Measurements from ENCODE around the gene BTF3L4.
"Not testable (repeated sequence)": the region's sequence is repeated elsewhere in the genome, so short reads cannot be mapped to it uniquely, and the experiment has no call there.

Gene BTF3L4

GRCh38 chr1:52056163-52056936, at the start of gene BTF3L4:
TSS of gene BTF3L4 (plus strand) at chr1:52056295. CDS start at chr1:52059848, 3,553 bp downstream.
- DNase-seq: peak; percentile 85 to 91 (median 88)

- DNase-seq: no peak
These were observed 48.7 kb upstream of the BTF3L4 start for GRCh38 chr1:52007215-52008002.

DNA sequence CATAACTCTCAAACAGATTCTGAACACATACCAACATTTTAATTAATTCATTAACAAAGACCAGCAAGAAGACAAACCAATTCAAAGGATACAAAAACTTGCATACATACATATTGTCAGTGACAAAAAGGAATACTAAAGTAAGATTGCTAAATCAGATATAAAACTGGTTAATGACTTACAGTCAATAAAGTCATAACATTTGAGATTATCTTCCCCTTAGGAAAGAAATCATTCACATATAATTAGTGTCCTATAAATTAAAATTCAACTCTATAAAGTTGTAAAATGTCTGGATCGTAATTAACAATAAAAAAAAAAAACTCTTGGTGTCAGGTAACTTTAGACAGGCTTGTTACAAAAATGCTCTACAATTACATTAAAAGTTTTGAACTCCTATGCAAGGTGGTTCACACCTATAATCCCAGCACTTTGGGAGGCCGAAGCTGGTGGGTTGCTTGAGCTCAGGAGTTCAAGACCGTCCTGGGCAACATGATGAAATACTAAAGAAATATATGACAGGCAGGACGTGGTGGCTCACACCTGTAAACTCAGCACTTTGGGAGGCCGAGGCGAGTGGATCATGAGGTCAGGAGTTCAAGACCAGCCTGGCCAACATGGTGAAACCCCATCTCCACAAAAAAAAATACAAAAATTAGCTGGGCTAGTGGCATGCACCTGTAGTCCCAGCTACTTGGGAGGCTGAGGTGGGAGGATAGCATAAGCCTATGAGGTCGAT, 47.9 kb upstream of the BTF3L4 start:
- no peak for DNase-seq

DNA sequence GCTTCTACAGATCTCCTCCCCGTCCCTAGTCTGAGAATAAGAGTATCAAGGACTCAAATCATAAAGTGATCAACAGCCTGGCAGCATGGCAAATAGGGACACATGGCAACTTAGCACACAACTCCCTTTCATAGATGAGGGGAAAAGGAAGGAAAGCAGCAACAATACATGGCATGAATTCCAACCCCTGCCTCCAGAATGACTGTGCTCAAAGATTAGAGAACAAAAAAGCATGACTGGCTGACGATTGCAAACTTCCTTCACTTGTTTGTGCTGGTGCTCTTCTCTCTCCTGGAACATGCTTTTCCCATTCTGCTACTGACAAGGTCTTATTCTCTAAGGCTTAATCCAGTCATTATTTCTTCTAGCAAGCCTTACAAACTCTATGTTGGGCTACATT, 34.0 kb upstream of the BTF3L4 start:
- DNase-seq: no peak

GRCh38 chr1:52026278-52026677, 29.8 kb upstream of the BTF3L4 start:
- no peak for DNase-seq

DNA sequence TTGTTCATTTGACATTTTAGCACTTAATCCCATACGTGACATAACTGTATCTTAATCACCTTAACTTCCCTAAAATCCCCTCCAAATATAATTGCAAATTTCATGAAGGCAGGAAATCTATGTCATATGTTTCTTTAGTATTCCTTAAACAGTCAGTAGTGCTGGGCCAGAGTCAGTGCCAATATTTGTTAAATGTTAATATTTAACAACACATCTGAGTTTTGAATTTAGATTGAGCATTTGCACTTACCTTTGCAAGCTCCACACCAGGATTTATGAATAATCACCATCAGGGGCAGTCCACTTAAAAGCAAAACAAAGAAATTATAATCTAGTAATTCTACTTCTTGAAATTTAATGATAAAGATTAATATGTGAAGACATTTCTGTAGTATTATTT, 27.8 kb upstream of the BTF3L4 start:
- no peak for DNase-seq

GRCh38 chr1:52028839-52029238, 27.3 kb upstream of the BTF3L4 start:
- not testable (repeated sequence) for DNase-seq

DNA sequence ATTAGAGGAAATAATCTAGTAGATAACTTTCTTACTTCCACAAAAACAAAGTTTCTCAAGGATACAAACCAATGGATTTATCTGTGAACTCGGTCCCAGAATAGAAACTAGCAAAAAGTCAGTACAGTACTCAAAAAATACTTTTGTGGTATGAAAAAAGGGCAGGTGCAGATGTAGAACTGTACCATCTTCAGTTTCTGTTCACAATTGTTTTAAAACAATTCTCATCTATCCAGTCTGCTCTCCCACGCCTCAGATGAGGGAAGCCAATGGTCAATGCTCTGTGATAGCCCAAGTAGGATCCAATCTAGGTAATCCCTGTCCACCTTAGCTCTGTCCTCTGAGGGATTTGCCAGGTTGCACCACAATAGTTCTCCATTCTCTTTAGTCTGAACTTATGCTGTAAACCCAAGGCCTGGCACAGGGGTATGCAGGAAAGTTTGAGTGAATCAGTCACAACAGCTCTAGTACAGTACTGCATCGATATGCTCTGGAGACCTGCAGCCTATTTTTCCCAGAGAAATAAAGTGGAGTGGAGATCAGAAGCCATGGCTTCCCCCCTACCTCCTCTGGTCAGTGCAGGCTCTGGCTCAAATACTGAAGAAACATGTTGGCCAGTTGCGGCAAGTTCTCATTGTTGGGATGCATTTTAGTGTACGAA, 23.8 kb upstream of the BTF3L4 start:
- DNase-seq: no peak

- DNase-seq: peak in 1 of 6 experiments; percentile 24
These were observed 23.3 kb upstream of the BTF3L4 start for GRCh38 chr1:52032785-52033131.

- DNase-seq: peak; percentile 74 to 88 (median 86)
These were observed 22.7 kb upstream of the BTF3L4 start, which contains the start of gene KTI12 for GRCh38 chr1:52033190-52034049. TSS of gene KTI12 (minus strand) at chr1:52033810. CDS start at chr1:52033761, 49 bp downstream.

GRCh38 chr1:52034050-52034384, 22.1 kb upstream of the BTF3L4 start:
- DNase-seq: no peak

GRCh38 chr1:52037402-52037814, 18.7 kb upstream of the BTF3L4 start:
- no peak for DNase-seq

- no peak for DNase-seq
These were observed 18.2 kb upstream of the BTF3L4 start for GRCh38 chr1:52037909-52038308.

DNA sequence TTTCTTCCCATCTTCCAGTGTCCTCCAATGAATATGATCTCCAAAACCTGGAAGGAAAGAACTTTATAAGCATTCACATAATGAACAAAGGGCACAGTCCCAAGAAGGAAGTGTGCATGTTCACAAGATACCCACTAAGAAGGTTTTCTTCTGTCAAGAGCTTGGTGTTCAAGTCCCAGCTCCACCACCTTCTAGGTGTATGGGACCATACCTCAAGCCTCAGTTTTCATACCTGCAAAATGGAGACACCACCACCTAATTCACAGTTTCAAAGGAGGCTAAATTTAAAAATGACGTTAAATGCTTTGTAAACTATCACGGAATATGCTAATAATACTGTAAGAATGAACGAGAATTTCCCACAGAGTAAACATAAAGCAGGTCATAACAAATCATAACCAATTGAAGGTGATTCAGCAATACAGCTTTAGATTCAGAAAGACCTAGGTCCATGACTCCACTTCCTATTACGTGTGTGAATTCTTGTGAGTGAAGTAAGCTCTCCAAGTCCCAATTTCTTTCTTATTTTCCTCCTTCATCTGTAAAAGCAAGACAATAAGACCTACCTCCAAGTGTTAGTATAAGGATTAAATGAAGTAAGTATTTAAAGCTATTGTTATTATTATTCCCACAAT, 14.4 kb upstream of the BTF3L4 start:
- no peak for DNase-seq

DNA sequence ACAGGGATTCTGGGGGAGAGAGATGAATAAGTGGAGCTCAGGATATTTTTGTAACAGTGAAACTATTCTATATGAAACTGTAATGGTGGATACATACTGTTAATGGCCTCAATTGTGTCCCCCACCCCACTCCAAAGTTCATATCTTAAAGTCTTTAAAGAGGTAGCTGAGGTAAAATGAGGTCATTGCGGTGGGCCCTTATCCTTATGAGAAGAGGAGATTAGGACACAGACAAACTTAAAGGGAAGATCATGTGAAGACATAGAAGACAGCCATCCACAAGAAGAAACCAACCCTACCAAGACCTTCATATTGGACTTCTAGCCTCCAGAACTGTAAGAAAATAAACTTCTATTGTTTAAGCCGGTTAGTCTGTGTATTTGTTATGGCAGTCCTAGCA, 10.9 kb upstream of the BTF3L4 start:
- no peak for DNase-seq

GRCh38 chr1:52045666-52046195, 10.4 kb upstream of the BTF3L4 start:
- not testable (repeated sequence) for DNase-seq

DNA sequence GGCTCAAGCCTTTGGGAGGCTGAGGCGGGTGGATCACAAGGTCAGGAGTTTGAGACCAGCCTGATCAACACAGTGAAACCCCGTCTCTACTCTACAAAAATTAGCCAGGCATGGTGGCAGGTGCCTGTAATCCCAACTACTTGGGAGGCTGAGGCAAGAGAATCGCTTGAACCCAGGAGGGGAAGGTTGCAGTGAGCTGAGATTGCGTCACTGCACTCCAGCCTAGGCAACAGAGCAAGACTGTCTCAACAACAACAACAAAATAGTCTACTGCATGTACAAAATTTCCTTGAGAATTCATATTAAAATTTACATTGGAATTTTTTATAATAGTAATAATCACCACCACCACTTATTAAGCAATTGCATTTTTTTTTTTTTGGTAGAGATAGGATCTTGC, 6.8 kb upstream of the BTF3L4 start:
- DNase-seq: not testable (repeated sequence)

- no peak for DNase-seq
These were observed 2.2 kb upstream of the BTF3L4 start for GRCh38 chr1:52053862-52054261.

DNA sequence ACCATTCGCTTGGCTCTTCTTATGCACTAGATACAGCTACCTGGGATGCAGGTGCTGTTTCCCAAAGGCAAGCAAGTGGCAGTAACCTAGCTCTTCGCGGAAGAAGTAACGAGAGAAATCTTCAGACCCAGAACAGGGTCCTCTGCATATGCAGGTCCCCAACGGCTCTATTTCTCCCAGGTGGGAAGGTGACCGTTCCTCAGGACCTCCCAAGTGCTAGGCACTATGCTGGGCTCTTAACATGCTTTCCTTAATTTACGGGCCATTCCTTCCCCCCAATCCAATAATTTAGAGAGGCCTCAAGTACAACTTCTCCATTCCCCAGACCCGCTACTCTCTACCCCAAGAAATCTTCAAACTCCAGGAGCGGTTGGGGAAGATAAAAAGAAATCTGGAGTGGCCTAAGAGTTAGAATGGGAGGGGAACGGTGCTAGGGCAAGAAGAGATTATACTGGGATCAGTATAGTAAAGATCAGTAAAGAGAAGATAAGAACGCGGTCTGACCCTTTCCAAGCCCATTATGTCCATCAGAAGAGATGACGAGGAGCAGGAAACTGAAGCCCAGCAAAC, 1.5 kb upstream of the BTF3L4 start:
- no peak for DNase-seq

- peak; percentile 44 to 64 (median 52) for DNase-seq
These were observed 829 bp upstream of the BTF3L4 start, which contains the start of gene TXNDC12 for GRCh38 chr1:52055066-52055865. TSS of gene TXNDC12 (minus strand) at chr1:52055191. CDS start at chr1:52055096, 95 bp downstream.

All from stimulated activated naive CD4-positive, alpha-beta T cell (primary cell).